ENCODE measurements around the gene GOLM1.

Gene GOLM1

DNA sequence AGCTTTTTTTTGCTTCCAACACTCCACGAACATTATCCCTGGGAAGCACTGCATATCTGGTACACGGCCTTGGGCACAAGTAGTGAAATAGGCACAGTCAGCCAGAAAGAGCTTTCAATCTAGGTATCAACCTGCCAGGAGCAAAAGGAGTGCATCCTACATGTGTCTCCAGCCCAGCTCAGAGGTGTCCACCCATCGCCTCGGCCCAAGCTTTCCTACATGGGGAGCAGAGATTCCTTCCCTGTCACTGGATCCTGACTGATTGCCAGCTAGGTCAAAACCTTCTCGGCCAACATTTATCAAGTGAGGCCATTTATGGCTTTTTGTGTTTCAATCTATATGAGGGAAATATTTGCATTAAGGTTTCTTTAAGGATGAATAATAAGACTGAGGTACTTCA, 55.8 kb downstream of the GOLM1 start:
- DNase-seq: no peak

- DNase-seq: no peak
These were observed 57.0 kb downstream of the GOLM1 start for GRCh38 chr9:86042199-86042978.

DNA sequence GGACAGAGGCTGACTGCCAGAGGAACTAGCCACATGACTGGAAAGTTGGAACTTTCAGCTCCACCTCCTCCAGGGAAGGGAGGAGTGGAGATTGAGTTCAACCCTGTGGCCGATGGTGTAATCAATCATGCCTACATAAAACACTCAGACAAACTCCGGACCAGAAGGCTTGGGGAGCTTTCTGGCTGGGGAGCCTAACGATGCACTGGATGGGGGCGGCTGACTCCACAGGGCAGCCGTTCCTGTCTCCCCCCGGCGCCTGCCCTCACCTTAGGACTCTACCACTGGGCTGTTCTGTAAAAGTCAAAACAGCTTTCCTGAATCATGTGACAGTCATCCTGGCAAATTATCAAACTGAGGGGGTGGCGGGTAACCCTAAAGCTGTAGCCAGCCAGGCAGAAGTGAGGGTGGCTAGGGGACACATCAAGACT, 58.0 kb downstream of the GOLM1 start:
- peak; percentile 5 for DNase-seq

GRCh38 chr9:86040861-86041155, 58.5 kb downstream of the GOLM1 start:
- no peak for DNase-seq

- no peak for DNase-seq
These were observed 59.1 kb downstream of the GOLM1 start for GRCh38 chr9:86039991-86040860.

DNA sequence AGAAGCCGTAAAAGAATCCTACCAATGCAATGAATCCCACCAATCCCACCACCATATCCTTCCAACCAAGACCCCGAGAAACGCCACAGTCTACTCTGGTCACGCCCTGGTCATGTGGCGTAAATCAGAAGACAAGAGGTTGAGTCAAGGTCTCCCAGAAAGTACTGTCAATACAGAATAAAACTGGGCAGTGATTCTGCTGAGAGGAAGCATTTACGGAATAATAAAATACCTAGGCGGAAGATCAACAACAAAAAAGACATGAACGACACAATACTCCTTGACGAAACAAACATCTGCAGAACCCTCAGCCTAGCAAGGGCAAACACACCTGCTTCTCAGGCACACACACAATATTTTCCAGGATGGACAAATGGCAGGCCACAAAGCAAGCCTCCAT, 62.8 kb downstream of the GOLM1 start:
- no peak for DNase-seq

DNA sequence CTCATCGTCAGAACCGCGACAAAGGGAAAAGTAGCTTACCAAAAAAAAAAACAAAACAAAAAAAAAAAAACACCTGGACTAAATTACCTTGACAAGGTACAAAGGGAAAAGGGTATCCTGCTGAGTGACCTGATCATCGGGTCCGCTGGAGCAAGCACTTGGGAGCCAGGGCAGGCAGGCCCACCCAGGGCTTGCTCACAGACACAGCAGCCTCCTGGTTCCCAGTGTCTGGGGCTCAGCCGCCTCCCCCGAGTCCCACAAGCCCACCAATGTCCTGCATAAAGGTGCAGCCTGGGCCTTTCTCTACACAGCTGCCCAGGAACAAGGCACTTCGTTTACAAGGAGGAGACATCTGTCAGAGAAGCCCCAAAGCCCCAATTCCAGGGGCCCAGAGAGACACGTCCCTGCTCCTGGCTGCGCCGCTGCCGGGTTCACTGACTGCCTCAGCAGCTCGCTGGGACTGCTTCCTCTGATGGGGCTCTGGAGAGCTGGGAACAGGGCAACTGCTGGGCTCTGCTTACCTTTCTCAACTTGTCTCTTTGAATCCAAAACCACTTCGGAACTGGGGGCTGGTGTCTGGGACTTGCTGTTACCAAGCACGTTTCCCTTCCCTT, 63.4 kb downstream of the GOLM1 start:
- DNase-seq: no peak

- DNase-seq: peak; percentile 29
These were observed 64.3 kb downstream of the GOLM1 start for GRCh38 chr9:86034863-86035734.

DNA sequence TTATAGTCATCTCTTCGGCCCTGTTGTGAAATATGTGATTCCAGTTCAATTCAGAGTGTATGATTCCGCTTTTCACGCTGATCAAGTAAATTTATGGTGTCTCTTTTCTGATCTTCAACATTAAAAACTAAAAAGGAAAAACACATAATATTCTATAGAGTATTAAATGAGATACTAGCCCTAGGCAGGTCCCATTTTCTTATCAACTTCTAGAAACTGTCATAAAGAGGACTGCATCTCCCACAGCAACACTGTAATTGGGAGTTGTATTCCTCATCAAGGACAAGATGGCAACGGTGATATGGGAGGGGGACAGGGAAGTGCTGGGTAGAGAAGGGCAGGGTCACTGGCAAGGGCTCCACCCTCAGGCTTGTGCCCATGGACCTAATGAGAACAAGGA, 71.6 kb downstream of the GOLM1 start:
- no peak for DNase-seq

DNA sequence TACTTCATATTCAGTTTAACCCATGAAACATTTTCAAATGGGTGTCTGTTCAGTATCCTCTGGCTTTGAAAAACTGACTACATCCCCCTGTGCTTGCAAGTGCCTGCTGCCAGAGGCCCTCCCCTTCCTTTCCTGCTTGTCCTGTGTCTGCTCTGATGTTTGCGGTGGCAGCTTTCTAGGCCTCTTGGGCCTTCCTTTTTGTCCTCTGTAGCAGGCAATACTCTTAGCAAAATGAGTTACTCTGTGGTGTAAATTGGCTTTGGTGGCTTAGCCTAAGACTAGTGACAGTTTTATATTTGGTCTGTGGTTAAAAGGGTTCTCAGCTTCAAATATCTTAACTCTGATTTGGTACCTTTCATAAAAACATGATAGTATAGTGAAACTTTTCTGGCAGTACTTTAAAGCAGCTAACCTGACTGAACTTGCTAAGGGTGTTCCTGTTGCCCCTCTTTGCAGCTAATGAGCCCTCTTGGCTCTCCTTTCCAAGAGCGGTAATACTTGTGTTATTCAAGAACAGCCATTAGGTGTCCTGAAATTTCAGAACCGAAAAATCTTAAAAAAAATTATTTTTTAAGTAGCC, 76.6 kb downstream of the GOLM1 start:
- DNase-seq: no peak

DNA sequence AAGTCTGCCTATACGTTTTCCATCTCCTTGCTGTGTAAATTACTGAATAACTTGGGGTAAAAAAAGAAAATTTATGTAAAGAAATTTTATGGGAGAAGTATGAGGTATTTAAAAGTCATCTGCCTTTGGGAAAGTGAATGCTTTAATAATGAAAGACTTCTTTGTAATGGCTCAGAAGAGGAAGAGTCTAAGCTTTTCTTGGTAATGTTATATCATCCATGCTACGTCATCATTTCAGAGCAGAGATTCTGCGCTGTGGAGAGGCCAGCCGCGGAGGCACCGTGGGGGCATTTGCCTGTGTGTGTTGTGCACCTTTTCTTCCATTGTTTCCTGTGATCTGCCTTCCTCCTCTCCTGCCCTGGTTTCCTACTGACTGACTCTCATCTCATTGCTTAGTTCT, 78.2 kb downstream of the GOLM1 start:
- no peak for DNase-seq

GRCh38 chr9:86020731-86021130, 78.6 kb downstream of the GOLM1 start:
- DNase-seq: no peak

DNA sequence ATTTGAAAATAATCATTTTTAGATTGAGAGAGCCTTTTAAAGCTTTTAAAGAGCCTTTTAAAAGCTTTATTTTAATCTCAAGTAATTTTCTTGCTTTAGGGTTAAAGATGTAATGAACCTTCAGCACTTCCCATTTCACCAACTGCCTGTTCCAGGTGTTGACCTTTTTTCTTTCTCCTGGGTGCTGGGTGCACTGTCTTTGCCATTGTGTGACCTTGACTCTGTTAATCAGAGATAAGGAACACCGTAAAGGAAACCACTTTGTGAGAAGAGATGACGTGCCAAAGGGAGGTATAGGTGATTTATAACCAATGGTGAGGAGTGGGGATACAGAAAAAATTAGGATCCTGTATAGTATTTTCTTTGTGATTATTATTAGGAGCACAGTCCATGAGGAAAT, 90.2 kb downstream of the GOLM1 start:
- DNase-seq: no peak

DNA sequence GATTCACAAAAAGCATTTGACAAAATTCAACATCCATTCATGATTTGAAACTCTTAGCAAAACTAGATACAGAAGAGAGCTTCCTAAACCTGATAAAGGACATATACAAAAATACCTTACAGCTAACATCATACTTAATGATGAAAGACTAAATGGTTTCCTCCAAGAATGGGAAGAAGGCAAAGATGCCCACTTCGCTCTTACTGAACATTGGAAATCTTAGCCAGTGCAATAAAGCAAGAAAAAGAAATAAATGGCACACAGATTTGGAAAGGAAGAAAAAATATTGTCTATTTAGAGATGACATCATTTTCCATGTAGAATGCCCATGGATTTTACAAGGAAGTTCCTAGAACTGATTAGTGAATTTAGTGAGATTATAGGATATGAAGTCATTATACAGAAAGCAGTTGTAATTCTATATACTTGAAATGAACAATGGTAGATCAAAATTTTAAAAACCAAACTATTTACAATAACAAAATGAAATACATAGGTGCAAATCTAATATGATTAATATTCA, 94.0 kb downstream of the GOLM1 start:
- DNase-seq: no peak

DNA sequence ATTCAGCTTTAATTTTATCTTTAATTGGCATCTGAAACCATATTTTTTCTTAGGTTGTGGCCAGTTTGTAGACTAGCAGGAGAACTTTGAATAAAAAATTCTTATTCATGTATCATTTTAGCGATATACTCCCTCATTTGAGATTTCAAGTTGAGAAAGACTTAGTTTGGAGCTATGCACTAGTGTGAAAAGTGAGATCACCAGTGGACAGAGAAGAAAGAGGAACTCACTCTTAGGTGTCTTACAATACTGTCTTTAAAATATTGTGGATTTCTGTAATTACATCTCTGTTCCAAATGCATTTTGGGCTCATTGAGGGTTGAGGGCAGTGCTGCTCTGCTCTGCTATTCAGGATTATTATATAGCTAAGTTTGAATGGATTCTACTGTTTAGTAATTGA, 103.8 kb downstream of the GOLM1 start:
- DNase-seq: no peak

DNA sequence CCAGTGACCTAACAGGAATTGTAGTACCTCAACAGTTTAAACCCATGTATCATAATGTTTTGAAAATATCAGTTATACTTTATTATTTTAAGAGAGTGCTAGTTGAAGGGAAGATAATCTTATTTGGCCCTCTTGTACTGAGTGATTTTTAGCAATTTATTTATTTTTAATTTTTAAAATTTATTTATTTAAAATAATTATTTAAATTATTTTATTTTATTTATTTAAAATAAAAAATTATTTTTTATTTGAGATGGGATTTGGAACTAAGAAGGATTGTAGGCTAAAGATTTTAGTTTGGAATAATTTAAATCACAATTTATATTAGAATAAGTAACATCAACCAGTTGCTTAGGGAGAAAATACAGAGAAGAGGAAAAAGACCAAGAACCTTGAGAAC, 104.3 kb downstream of the GOLM1 start:
- DNase-seq: no peak

GRCh38 chr9:85994191-85994590, 105.2 kb downstream of the GOLM1 start:
- DNase-seq: no peak

DNA sequence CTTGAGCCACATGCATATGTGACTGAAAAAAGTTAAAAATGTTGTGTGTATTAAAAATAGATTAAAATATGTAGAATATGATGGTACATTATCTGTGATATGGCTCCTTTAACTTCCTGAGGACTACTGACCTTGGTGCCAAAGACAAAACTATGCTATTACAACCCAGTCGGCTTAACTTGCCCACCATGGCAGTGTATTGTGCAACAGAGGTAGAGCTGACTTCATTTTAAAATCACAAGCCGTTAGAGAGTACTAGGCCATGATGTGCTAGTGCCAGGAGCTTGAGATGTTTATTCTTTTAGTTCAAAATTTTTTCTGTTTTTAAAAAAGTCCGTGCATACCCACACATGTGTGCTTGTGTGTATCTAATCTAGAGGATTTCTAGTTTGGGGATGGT, 112.1 kb downstream of the GOLM1 start:
- no peak for DNase-seq

GRCh38 chr9:85984457-85984856, 114.9 kb downstream of the GOLM1 start:
- no peak for DNase-seq

- DNase-seq: no peak
These were observed 118.0 kb downstream of the GOLM1 start for GRCh38 chr9:85981369-85981768.

GRCh38 chr9:85978496-85978895, 120.9 kb downstream of the GOLM1 start:
- DNase-seq: no peak

Measured in NCI-H226 (cell line).